ENCODE data around the gene ARHGAP32.

DNA sequence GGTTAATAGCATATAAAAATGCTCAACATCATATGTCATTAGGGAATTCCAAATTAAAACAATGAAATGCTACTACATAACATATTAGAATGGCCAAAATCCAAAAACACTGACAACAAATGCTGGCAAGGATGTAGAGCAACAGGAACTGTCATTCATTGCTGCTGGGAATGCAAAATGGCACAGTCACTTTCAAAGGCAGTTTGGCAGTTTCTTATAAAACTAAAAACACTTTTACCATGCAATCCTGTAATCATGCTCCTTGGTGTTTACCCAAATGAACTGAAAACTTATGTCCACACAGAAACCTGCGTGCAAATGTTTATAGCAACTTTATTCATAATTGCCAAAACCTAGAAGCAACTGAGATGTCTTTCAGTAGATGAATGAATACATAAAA lies 105.1 kb downstream of the ARHGAP32 start:
- TF ChIP-seq CTCF (IDR thresholded peaks at IDR 0.05), result no peak
- TF ChIP-seq POLR2A (IDR thresholded peaks at IDR 0.05), result no peak
